Left lobe of liver (tissue), 2 donors: ENCODE results near the gene RIPK4. TPM values are rescaled to one million over a fixed set of nuclear protein-coding genes. Genes with fewer than 3 reads are reported as not detected.
A peak's percentile ranks its signal among the peaks of the same experiment; 100 is the strongest.
"Not testable (repeated sequence)": the region's sequence is repeated elsewhere in the genome, so short reads cannot be mapped to it uniquely, and the experiment has no call there.

ENCODE experiments used
- ATAC-seq: fragments of 200-7000 bp; cut with Tn5 transposase; one replicate; pipeline ENCODE4 v1.9.1; 2020; ENCODE audit warnings: mild to moderate bottlenecking, moderate library complexity
- DNase-seq: peaks from one replicate; pipeline ENCODE4 v3.0.0-alpha.2; 2020; ENCODE audit warnings: low spot score
- total RNA-seq: library from RNA; stranded (reverse); gene quantifications from one replicate; pipeline ENCODE4 v1.2.1, GENCODE V29; 2021
- donor health status: DM: no; HTN: no; CAD: no; lungs with moderate emphysema.
- donor health status: DM: no; HTN: yes; CAD: no.

RIPK4 gene
- total RNA-seq, 1 donor from 2014 or later, result 8.2 TPM

- no peak for ATAC-seq
- no peak for DNase-seq
Observed at GRCh38 chr21:41717573-41718330, 49.1 kb downstream of the RIPK4 start.

GRCh38 chr21:41716751-41717150 lies 50.1 kb downstream of the RIPK4 start:
- DNase-seq (no peak), ATAC-seq (no peak)

- DNase-seq, result peak; percentile 69
- peak; percentile 87 for ATAC-seq
Observed at GRCh38 chr21:41715649-41716281, 51.1 kb downstream of the RIPK4 start.

- ATAC-seq, DNase-seq: not testable (repeated sequence)
Observed at GRCh38 chr21:41714299-41714865, 52.5 kb downstream of the RIPK4 start.

- DNase-seq, result no peak
Observed at GRCh38 chr21:41713495-41714281, 53.2 kb downstream of the RIPK4 start.

GRCh38 chr21:41712730-41713129 lies 54.1 kb downstream of the RIPK4 start:
- no peak for ATAC-seq
- DNase-seq, result no peak

More at GRCh38 chr21:41713495-41714281, 53.2 kb downstream of the RIPK4 start:
- peak; percentile 13 for ATAC-seq

GRCh38 chr21:41712201-41712600 lies 54.7 kb downstream of the RIPK4 start:
- ATAC-seq, result no peak
- no peak for DNase-seq

- ATAC-seq, result no peak
- DNase-seq, result no peak
Observed at GRCh38 chr21:41711416-41712007, 55.3 kb downstream of the RIPK4 start.

GRCh38 chr21:41710823-41711160 lies 56.1 kb downstream of the RIPK4 start:
- ATAC-seq, result no peak
- DNase-seq, result no peak

- DNase-seq (no peak), ATAC-seq (no peak)
Observed at GRCh38 chr21:41709965-41710822, 56.7 kb downstream of the RIPK4 start.

- DNase-seq, result no peak
- no peak for ATAC-seq
Observed at GRCh38 chr21:41709166-41709565, 57.7 kb downstream of the RIPK4 start.

- no peak for ATAC-seq
- DNase-seq, result no peak
Observed at GRCh38 chr21:41707960-41708330, 58.9 kb downstream of the RIPK4 start.

- DNase-seq, result no peak
- peak; percentile 48 for ATAC-seq
Observed at GRCh38 chr21:41707231-41707959, 59.5 kb downstream of the RIPK4 start.

GRCh38 chr21:41706678-41707077 lies 60.2 kb downstream of the RIPK4 start:
- DNase-seq, result no peak
- ATAC-seq, result no peak

- ATAC-seq (no peak), DNase-seq (no peak)
Observed at GRCh38 chr21:41706263-41706639, 60.6 kb downstream of the RIPK4 start.

- ATAC-seq, result no peak
- no peak for DNase-seq
Observed at GRCh38 chr21:41705546-41706262, 61.1 kb downstream of the RIPK4 start.

GRCh38 chr21:41703857-41704501 lies 62.9 kb downstream of the RIPK4 start:
- ATAC-seq (peak; percentile 32), DNase-seq (no peak)

GRCh38 chr21:41701749-41702148 lies 65.1 kb downstream of the RIPK4 start:
- no peak for DNase-seq
- ATAC-seq, result no peak
